ENCODE results near the gene ANKRD52.

The ANKRD52 gene

GRCh38 chr12:56282579-56282978 lies 24.4 kb upstream of the ANKRD52 start:
- no peak overlapping the region for H3K27ac ChIP-seq (replicated peaks; ENCODE audit: low read length)
- no peak for DNase-seq (ENCODE audit: low spot score)
- H4K91ac ChIP-seq (ENCODE audit: low read depth, low read length, poor library complexity) = no peak overlapping the region
- H3K18ac ChIP-seq (ENCODE audit: low read length) = no peak overlapping the region
- no peak overlapping the region for H3K23ac ChIP-seq (ENCODE audit: low read depth, low read length, poor library complexity)
- H3K4me1 ChIP-seq (ENCODE audit: control insufficient read depth in 2 of 2, insufficient read depth in 1 of 2, low read depth in 1 of 2, low read length in 2 of 2) = no peaks in the 10 kb centered on the region
- H2AK5ac ChIP-seq (ENCODE audit: low read depth, low read length) = no peak overlapping the region
- H4K8ac ChIP-seq (ENCODE audit: low read depth, low read length) = no peak overlapping the region
- no CpG with 5 or more reads among the region's 2 CpGs for WGBS, 2 donors (ENCODE audit: extremely low coverage in 2 of 2, insufficient read length in 2 of 2, insufficient replicate concordance in 1 of 2)
- no peak overlapping the region for H3K14ac ChIP-seq (ENCODE audit: low read length)
- H3K9ac ChIP-seq (ENCODE audit: low read depth, low read length, poor library complexity) = no peak overlapping the region
- no peaks in the 10 kb centered on the region for H3K27me3 ChIP-seq (ENCODE audit: control insufficient read depth in 3 of 3, insufficient read depth in 3 of 3, low read depth in 1 of 3, low read length in 3 of 3)
- no peaks in the 10 kb centered on the region for H3K9me3 ChIP-seq (replicated peaks in 1 of 2; ENCODE audit: control insufficient read depth in 2 of 2, insufficient read depth in 1 of 2, low read depth in 1 of 2, low read length in 2 of 2)
- H2BK15ac ChIP-seq (ENCODE audit: low read length) = no peak overlapping the region
- H2BK12ac ChIP-seq (ENCODE audit: low read length) = no peak overlapping the region
- H3K4me2 ChIP-seq (ENCODE audit: insufficient read depth, low read length, poor library complexity, severe bottlenecking) = no peak overlapping the region
- no peak overlapping the region for H2BK120ac ChIP-seq (ENCODE audit: low read depth, low read length)
- peaks cover 31 to 86% of the 10 kb centered on the region in 2 donors for H3K36me3 ChIP-seq (replicated peaks in 1 of 2; ENCODE audit: control insufficient read depth in 2 of 2, insufficient read depth in 2 of 2, low read length in 2 of 2)
- no peak overlapping the region for H2AFZ ChIP-seq (ENCODE audit: low read length)
- no peak overlapping the region for H3K4me3 ChIP-seq (ENCODE audit: low read length in 2 of 2)
- no peak overlapping the region for H2BK5ac ChIP-seq (ENCODE audit: low read length)
- H3K79me1 ChIP-seq (ENCODE audit: low read depth, low read length) = no peaks in the 10 kb centered on the region
- no peak overlapping the region for H3K4ac ChIP-seq (ENCODE audit: low read length)

GRCh38 chr12:56282030-56282429 lies 23.8 kb upstream of the ANKRD52 start:
- Histone ChIP-seq H2BK5ac (ENCODE audit: low read length) (no peak overlapping the region), H3K36me3 (replicated peaks in 1 of 2; ENCODE audit: control insufficient read depth in 2 of 2, insufficient read depth in 2 of 2, low read length in 2 of 2) (peaks cover 31 to 87% of the 10 kb centered on the region in 2 donors), H4K91ac (ENCODE audit: low read depth, low read length, poor library complexity) (no peak overlapping the region), H2AK5ac (ENCODE audit: low read depth, low read length) (no peak overlapping the region), H3K79me1 (ENCODE audit: low read depth, low read length) (no peaks in the 10 kb centered on the region), H3K4me3 (ENCODE audit: low read length in 2 of 2) (no peak overlapping the region), H2BK12ac (ENCODE audit: low read length) (no peak overlapping the region), H3K4me1 (ENCODE audit: control insufficient read depth in 2 of 2, insufficient read depth in 1 of 2, low read depth in 1 of 2, low read length in 2 of 2) (no peaks in the 10 kb centered on the region), H3K4me2 (ENCODE audit: insufficient read depth, low read length, poor library complexity, severe bottlenecking) (no peak overlapping the region), H3K27ac (replicated peaks; ENCODE audit: low read length) (no peak overlapping the region), H3K4ac (ENCODE audit: low read length) (no peak overlapping the region), H2BK120ac (ENCODE audit: low read depth, low read length) (no peak overlapping the region), H3K9me3 (replicated peaks in 1 of 2; ENCODE audit: control insufficient read depth in 2 of 2, insufficient read depth in 1 of 2, low read depth in 1 of 2, low read length in 2 of 2) (no peaks in the 10 kb centered on the region), H3K14ac (ENCODE audit: low read length) (no peak overlapping the region), H3K9ac (ENCODE audit: low read depth, low read length, poor library complexity) (no peak overlapping the region), H2BK15ac (ENCODE audit: low read length) (no peak overlapping the region), H2AFZ (ENCODE audit: low read length) (no peak overlapping the region), H3K23ac (ENCODE audit: low read depth, low read length, poor library complexity) (no peak overlapping the region), H3K18ac (ENCODE audit: low read length) (no peak overlapping the region), H4K8ac (ENCODE audit: low read depth, low read length) (no peak overlapping the region), H3K27me3 (ENCODE audit: control insufficient read depth in 3 of 3, insufficient read depth in 3 of 3, low read depth in 1 of 3, low read length in 3 of 3) (no peaks in the 10 kb centered on the region)
- DNase-seq (ENCODE audit: low spot score) = no peak
- no CpG with 5 or more reads among the region's 6 CpGs for WGBS, 2 donors (ENCODE audit: extremely low coverage in 2 of 2, insufficient read length in 2 of 2, insufficient replicate concordance in 1 of 2)

DNA sequence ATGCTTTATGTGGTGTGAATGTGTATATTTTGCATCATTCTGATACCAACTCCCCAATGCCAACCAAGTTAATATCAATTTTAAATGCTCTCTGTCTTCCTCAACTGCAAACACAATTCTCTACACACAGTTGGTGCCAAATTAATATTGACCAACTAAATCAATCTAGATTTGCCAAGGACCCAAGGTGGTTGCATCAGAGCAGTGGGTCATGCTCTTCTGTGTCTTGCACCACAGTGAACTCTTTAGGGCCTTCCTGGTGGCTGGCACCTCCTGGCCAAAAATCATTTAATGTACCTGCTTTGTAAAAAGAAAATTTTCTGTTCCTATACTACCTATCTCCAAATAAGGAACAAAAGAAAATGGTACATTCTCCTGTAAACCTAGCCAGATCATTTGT lies 22.7 kb upstream of the ANKRD52 start:
- H2AK5ac ChIP-seq (ENCODE audit: low read depth, low read length) = no peak overlapping the region
- no peak overlapping the region for H4K8ac ChIP-seq (ENCODE audit: low read depth, low read length)
- H2AFZ ChIP-seq (ENCODE audit: low read length) = no peak overlapping the region
- no peak overlapping the region for H3K27ac ChIP-seq (replicated peaks; ENCODE audit: low read length)
- H3K79me1 ChIP-seq (ENCODE audit: low read depth, low read length) = no peaks in the 10 kb centered on the region
- H3K9me3 ChIP-seq (replicated peaks in 1 of 2; ENCODE audit: control insufficient read depth in 2 of 2, insufficient read depth in 1 of 2, low read depth in 1 of 2, low read length in 2 of 2) = no peaks in the 10 kb centered on the region
- no peak overlapping the region for H2BK12ac ChIP-seq (ENCODE audit: low read length)
- no peak overlapping the region for H3K9ac ChIP-seq (ENCODE audit: low read depth, low read length, poor library complexity)
- H3K4me2 ChIP-seq (ENCODE audit: insufficient read depth, low read length, poor library complexity, severe bottlenecking) = no peak overlapping the region
- no peak overlapping the region for H2BK5ac ChIP-seq (ENCODE audit: low read length)
- H3K27me3 ChIP-seq (ENCODE audit: control insufficient read depth in 3 of 3, insufficient read depth in 3 of 3, low read depth in 1 of 3, low read length in 3 of 3) = no peaks in the 10 kb centered on the region
- no peak overlapping the region for H4K91ac ChIP-seq (ENCODE audit: low read depth, low read length, poor library complexity)
- H2BK15ac ChIP-seq (ENCODE audit: low read length) = no peak overlapping the region
- H3K23ac ChIP-seq (ENCODE audit: low read depth, low read length, poor library complexity) = no peak overlapping the region
- no peak overlapping the region for H3K18ac ChIP-seq (ENCODE audit: low read length)
- no peak for DNase-seq (ENCODE audit: low spot score)
- H3K14ac ChIP-seq (ENCODE audit: low read length) = no peak overlapping the region
- H3K4ac ChIP-seq (ENCODE audit: low read length) = no peak overlapping the region
- no peaks in the 10 kb centered on the region for H3K4me1 ChIP-seq (ENCODE audit: control insufficient read depth in 2 of 2, insufficient read depth in 1 of 2, low read depth in 1 of 2, low read length in 2 of 2)
- H3K36me3 ChIP-seq (replicated peaks in 1 of 2; ENCODE audit: control insufficient read depth in 2 of 2, insufficient read depth in 2 of 2, low read length in 2 of 2) = peaks cover 33 to 85% of the 10 kb centered on the region in 2 donors
- no peak overlapping the region for H2BK120ac ChIP-seq (ENCODE audit: low read depth, low read length)
- no peak overlapping the region for H3K4me3 ChIP-seq (ENCODE audit: low read length in 2 of 2)

DNA sequence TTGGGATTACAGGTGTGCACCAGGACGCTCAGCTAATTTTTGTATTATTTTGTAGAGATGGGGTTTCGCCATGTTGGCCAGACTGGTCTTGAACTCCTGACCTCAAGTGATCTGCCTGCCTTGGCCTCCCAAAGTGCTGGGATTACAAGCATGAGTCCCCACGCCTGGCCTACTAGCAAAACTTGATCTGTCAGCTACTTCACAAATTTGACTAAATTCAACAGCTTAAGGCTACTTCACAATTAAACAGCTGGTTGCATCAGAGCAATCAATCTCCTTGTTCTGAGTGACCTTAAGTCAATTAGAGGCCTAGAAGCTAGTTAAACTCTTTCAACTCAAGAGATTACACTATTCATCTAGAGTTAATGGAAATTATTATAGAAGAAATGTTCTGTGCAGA lies 20.7 kb upstream of the ANKRD52 start:
- Histone ChIP-seq H3K4ac (ENCODE audit: low read length) (no peak overlapping the region), H2BK12ac (ENCODE audit: low read length) (no peak overlapping the region), H3K4me1 (ENCODE audit: control insufficient read depth in 2 of 2, insufficient read depth in 1 of 2, low read depth in 1 of 2, low read length in 2 of 2) (no peaks in the 10 kb centered on the region), H3K27me3 (ENCODE audit: control insufficient read depth in 3 of 3, insufficient read depth in 3 of 3, low read depth in 1 of 3, low read length in 3 of 3) (no peaks in the 10 kb centered on the region), H2AK5ac (ENCODE audit: low read depth, low read length) (no peak overlapping the region), H3K4me3 (ENCODE audit: low read length in 2 of 2) (no peak overlapping the region), H3K4me2 (ENCODE audit: insufficient read depth, low read length, poor library complexity, severe bottlenecking) (no peak overlapping the region), H3K27ac (replicated peaks; ENCODE audit: low read length) (no peak overlapping the region), H3K9me3 (replicated peaks in 1 of 2; ENCODE audit: control insufficient read depth in 2 of 2, insufficient read depth in 1 of 2, low read depth in 1 of 2, low read length in 2 of 2) (no peaks in the 10 kb centered on the region), H3K14ac (ENCODE audit: low read length) (no peak overlapping the region), H2AFZ (ENCODE audit: low read length) (no peak overlapping the region), H4K8ac (ENCODE audit: low read depth, low read length) (no peak overlapping the region), H3K18ac (ENCODE audit: low read length) (no peak overlapping the region), H2BK5ac (ENCODE audit: low read length) (no peak overlapping the region), H3K23ac (ENCODE audit: low read depth, low read length, poor library complexity) (no peak overlapping the region), H3K79me1 (ENCODE audit: low read depth, low read length) (no peaks in the 10 kb centered on the region), H3K9ac (ENCODE audit: low read depth, low read length, poor library complexity) (no peak overlapping the region), H3K36me3 (replicated peaks in 1 of 2; ENCODE audit: control insufficient read depth in 2 of 2, insufficient read depth in 2 of 2, low read length in 2 of 2) (peaks cover 39 to 92% of the 10 kb centered on the region in 2 donors), H2BK120ac (ENCODE audit: low read depth, low read length) (no peak overlapping the region), H2BK15ac (ENCODE audit: low read length) (no peak overlapping the region), H4K91ac (ENCODE audit: low read depth, low read length, poor library complexity) (no peak overlapping the region)
- no peak for DNase-seq (ENCODE audit: low spot score)
- WGBS, 2 donors (ENCODE audit: extremely low coverage in 2 of 2, insufficient read length in 2 of 2, insufficient replicate concordance in 1 of 2) = no CpG with 5 or more reads among the region's 3 CpGs

Measured in neuronal stem cell (in vitro differentiated cells).